Fibroblast of mammary gland (primary cell): ENCODE data around the gene FOXC1.

ENCODE experiments used
- DNase-seq: peaks from one replicate; pipeline ENCODE4 v3.0.0-alpha.2; 2010; ENCODE audit warnings: low read depth
- H3K4me3 ChIP-seq: 2 replicates; pipeline ENCODE4 v1.5.1; 2011; ENCODE audit warnings: low read depth, mild to moderate bottlenecking, low read length, moderate library complexity; ENCODE audit not compliant: control insufficient read depth
- TF ChIP-seq, protein P1 (sequence below): conservative IDR thresholded peaks from 2 replicates; pipeline ENCODE4 v1.5.1; 2011; ENCODE audit warnings: low read depth, low read length, inconsistent platforms; ENCODE audit not compliant: control insufficient read depth, insufficient read depth

The FOXC1 gene

DNA sequence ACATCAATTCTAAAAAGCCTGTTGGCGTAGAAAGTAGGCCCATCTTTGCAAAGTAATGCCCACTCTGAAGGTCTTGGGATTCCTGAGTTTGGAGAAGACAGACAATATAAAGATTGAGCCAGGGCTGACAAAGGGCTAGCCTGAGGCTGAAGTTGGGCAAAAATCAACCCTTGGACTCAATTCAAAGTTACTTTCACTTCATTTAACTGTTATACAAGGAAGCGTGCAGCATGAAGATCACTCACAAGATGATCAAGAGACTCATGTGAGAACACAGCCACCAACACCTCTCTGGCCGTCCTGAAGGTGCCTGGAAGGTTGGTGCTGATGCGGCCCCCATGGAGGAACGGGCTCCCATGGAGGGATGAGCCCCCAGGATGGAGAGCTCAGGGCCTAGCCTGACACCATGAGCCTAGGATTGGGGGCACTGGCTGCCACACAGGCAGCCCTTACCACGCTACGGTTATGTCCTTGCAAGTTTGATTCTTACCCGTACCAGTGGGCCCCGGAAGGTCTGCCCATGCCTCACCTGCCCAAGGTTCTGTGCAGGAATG is 26.6 kb downstream of the FOXC1 start:
- TF ChIP-seq, protein P1, sequence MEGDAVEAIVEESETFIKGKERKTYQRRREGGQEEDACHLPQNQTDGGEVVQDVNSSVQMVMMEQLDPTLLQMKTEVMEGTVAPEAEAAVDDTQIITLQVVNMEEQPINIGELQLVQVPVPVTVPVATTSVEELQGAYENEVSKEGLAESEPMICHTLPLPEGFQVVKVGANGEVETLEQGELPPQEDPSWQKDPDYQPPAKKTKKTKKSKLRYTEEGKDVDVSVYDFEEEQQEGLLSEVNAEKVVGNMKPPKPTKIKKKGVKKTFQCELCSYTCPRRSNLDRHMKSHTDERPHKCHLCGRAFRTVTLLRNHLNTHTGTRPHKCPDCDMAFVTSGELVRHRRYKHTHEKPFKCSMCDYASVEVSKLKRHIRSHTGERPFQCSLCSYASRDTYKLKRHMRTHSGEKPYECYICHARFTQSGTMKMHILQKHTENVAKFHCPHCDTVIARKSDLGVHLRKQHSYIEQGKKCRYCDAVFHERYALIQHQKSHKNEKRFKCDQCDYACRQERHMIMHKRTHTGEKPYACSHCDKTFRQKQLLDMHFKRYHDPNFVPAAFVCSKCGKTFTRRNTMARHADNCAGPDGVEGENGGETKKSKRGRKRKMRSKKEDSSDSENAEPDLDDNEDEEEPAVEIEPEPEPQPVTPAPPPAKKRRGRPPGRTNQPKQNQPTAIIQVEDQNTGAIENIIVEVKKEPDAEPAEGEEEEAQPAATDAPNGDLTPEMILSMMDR, result no peak
- no peak for DNase-seq
- H3K4me3 ChIP-seq, result no peak overlapping the region

DNA sequence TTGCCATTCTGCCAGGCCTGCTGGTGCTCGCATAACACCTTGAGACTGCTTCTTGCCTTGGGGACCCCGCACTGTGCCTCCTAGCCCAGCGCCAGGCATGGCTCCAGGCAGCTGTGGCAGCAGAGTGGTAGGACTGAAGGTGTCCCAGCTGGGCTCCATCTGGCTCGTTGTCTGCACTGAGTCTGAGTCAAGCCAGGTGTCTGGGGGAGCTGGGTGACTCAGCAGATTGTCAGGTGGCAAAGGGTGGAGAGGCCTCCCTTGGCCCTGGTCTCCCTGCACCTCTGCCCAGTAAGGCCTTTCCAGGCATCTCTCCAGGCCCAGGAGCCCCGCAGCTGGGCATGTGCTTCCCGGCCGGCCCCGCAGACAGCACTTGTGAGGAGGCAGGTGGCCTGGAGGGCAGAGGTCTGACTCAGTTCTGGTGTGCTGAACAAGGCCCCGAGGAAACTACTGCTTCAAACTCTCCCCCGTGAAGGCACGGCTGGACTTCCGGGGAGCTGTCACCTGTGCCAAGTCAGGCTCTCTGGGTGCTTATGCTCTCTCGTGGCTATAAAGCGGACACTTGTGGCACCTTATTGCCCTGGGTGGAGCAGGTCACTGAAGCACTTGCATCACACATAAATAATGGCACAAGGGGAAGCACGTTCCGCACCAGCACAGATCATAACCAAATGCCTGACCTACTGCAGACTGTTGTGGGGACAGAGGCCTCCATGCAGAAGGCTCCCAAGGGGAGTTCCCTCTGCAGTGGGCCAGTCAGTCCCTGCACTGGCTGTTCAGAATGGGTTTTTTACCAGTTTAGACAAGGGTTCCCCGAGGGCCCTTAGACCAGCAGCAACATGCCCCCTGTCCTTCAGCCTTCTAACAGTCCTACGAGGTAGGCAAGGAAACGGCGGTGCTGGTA is 27.5 kb downstream of the FOXC1 start:
- H3K4me3 ChIP-seq, result no peak overlapping the region
- TF ChIP-seq, protein P1, result no peak
- no peak for DNase-seq

DNA sequence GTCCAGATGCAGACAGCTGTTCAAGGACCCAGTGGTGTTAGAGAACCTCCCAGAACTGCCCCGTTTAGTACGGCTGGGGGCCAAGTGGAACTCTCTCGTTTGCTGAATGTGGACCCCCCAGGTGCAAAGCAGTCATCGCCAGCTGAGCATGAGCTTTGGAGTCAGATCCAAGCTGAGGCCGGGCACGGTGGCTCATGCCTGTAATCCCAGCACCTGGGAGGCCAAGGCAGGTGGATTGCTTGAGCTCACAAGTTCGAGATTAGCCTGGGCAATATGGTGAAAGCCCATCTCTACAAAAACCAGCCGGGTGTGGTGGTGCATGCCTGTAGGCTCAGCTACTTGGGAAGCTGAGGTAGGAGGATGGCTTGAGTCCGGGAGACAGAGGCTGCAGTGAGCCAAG is 29.7 kb downstream of the FOXC1 start:
- TF ChIP-seq, protein P1, result no peak
- no peak for DNase-seq
- H3K4me3 ChIP-seq, result no peak overlapping the region

DNA sequence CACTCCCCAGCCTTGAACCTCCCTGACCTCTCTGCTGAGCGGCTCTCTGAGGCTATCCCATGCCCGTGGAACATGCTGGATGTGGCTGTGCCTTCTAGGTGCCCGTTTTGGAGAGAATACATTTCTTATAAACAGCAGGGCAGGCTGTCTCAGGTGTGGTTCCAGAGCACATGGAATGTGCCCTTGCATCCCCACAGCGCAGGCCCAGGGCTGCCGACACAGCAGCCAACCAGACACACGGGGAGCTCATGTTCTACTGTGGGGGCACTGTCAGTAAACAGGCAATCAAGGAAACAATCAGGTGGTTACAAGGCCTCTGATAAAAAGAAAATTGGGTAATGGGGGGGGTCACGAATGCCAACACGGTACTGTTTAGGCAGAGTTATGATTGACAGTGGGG is 30.8 kb downstream of the FOXC1 start:
- TF ChIP-seq, protein P1, result no peak
- DNase-seq, result no peak
- no peak overlapping the region for H3K4me3 ChIP-seq

DNA sequence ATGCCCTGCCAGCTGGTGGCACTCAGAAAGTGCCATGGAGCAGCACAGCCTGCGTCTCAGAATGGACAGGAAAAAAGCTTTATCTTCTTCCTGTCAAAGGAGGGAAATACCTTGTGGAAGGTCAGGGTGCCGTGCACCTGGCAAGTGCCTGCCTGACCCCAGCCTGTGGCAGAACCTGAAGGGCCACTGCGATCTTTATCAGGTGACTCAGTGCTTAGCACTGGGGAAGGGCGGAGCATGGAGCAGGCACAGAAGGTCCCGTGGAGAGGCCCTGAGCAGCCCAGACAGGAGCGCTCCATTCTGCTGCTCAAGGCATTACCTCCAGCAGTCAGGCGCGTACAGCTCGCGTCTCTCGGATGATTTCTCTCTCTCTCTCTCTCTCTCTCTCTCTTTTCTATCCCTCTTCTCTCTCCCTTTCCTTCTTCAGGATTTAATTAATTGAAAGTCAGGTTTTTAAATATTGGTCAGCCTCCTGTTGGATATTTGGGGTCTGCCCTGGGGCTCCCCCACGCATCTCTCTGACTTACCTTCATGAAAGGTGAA is 31.7 kb downstream of the FOXC1 start:
- H3K4me3 ChIP-seq, result no peak overlapping the region
- TF ChIP-seq, protein P1, result no peak
- DNase-seq, result no peak

DNA sequence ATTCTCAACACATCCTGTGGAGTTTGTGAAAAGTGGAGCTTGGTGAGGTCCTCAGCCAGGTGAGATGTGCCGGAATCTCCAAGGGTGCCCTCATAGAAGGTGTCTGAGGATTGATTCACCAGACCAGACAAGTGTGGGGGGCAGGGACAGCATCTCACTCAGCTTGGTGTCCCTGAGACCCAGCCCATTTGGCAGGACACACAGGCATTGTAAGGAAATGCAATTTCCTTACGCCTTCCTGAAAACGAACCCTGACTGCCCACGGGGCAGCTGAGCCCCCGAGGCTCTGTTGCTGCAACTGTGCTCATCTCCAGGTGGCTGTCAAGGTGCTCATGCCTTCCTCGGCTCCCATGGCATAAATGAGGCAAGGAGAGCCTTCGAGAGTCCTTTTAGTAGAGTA is 33.4 kb downstream of the FOXC1 start:
- TF ChIP-seq, protein P1, result no peak
- no peak for DNase-seq
- H3K4me3 ChIP-seq, result no peak overlapping the region
